IMR-90 (cell line): ENCODE results near the gene GTF2A2. TPM values are rescaled to one million over a fixed set of nuclear protein-coding genes. Genes with fewer than 3 reads are reported as not detected.

ENCODE experiments used
- ATAC-seq: fragments of 200-7000 bp; cut with Tn5 transposase; 2 replicates; pipeline ENCODE4 v1.9.1; 2020; ENCODE audit warnings: low read depth, mild to moderate bottlenecking, moderate library complexity
- BruUV-seq: library from RNA; stranded (reverse); fragments of 400-500 nt; replicated peaks from 2 replicates; lab custom pipeline; 2021; lab: Mats Ljungman, UMichigan
- CTCF ChIA-PET: fragments of 300-600 bp; formaldehyde crosslinking; extraction: SDS; loops from one replicate; lab custom pipeline; 2021; ENCODE audit warnings: antibody characterized with exemption; lab: Yijun Ruan, JAX
- POLR2A ChIA-PET: fragments of 300-600 bp; sonication (Branson Sonifier 250); formaldehyde crosslinking; loops from one replicate; lab custom pipeline; 2022; ENCODE audit warnings: antibody characterized with exemption; ENCODE audit not compliant: unreplicated experiment; lab: Charles Lee
- DNase-seq: peaks from one replicate; pipeline ENCODE4 v3.0.0; 2013
- H2AFZ ChIP-seq: replicated peaks from 2 replicates; pipeline ENCODE3; 2013; ENCODE audit warnings: low read length, mild to moderate bottlenecking; ENCODE audit not compliant: poor library complexity
- H2AK5ac ChIP-seq: 2 replicates; pipeline ENCODE4 v1.6.1; 2013; ENCODE audit warnings: low read depth, low read length, inconsistent platforms
- H2AK9ac ChIP-seq: replicated peaks from 2 replicates; pipeline ENCODE3; 2013; ENCODE audit warnings: mild to moderate bottlenecking, low read depth, low read length, moderate library complexity; ENCODE audit not compliant: poor library complexity
- H2BK120ac ChIP-seq: 2 replicates; pipeline ENCODE4 v1.6.1; 2013; ENCODE audit warnings: low read depth, low read length, inconsistent platforms
- H2BK15ac ChIP-seq: 3 replicates; pipeline ENCODE4 v1.6.1; 2013; ENCODE audit warnings: low read depth, low read length, inconsistent platforms
- H2BK20ac ChIP-seq: 2 replicates; pipeline ENCODE4 v1.6.1; 2013; ENCODE audit warnings: low read depth, mild to moderate bottlenecking, inconsistent platforms, low read length, moderate library complexity
- H2BK5ac ChIP-seq: 2 replicates; pipeline ENCODE4 v1.6.1; 2013; ENCODE audit warnings: mild to moderate bottlenecking, low read depth, low read length, inconsistent platforms; ENCODE audit not compliant: poor library complexity, severe bottlenecking
- H3K14ac ChIP-seq: replicated peaks from 2 replicates; pipeline ENCODE4 v1.6.1; 2013; ENCODE audit warnings: low read depth, low read length, inconsistent platforms
- H3K18ac ChIP-seq: 2 replicates; pipeline ENCODE4 v1.6.1; 2013; ENCODE audit warnings: low read depth, low read length, control low read depth
- H3K23ac ChIP-seq: 2 replicates; pipeline ENCODE4 v1.6.1; 2013; ENCODE audit warnings: low read depth, low read length, inconsistent platforms
- H3K27ac ChIP-seq: 2 replicates; pipeline ENCODE4 v1.5.1; 2013; ENCODE audit warnings: mild to moderate bottlenecking, control low read depth, low read length; ENCODE audit not compliant: insufficient read depth
- H3K27me3 ChIP-seq: 2 replicates; pipeline ENCODE4 v1.6.1; 2013; ENCODE audit warnings: low read length; ENCODE audit not compliant: control insufficient read depth, insufficient read depth
- H3K36me3 ChIP-seq: 2 replicates; pipeline ENCODE4 v1.6.1; 2013; ENCODE audit warnings: low read length, mixed read lengths; ENCODE audit not compliant: control insufficient read depth, insufficient read depth
- H3K4ac ChIP-seq: 2 replicates; pipeline ENCODE4 v1.6.1; 2013; ENCODE audit warnings: low read depth, low read length, inconsistent platforms
- H3K4me1 ChIP-seq: 2 replicates; pipeline ENCODE4 v1.6.1; 2013; ENCODE audit warnings: low read length, mixed read lengths; ENCODE audit not compliant: control insufficient read depth, insufficient read depth
- H3K4me2 ChIP-seq: 2 replicates; pipeline ENCODE4 v1.6.1; 2013; ENCODE audit warnings: low read depth, mild to moderate bottlenecking, control low read depth, low read length, moderate library complexity
- H3K4me3 ChIP-seq: 2 replicates; pipeline ENCODE4 v1.5.1; 2013; ENCODE audit warnings: low read depth, mild to moderate bottlenecking, control low read depth, low read length, moderate library complexity; ENCODE audit not compliant: insufficient read depth
- H3K56ac ChIP-seq: 2 replicates; pipeline ENCODE4 v1.6.1; 2013; ENCODE audit warnings: low read length, inconsistent platforms; ENCODE audit not compliant: insufficient read depth; ENCODE audit errors: extremely low read depth
- H3K79me1 ChIP-seq, 2 experiments: 2 replicates each; pipeline ENCODE4 v1.6.1; 2013; ENCODE audit warnings: low read length in 2 of 2, inconsistent platforms in 1 of 2, low read depth in 1 of 2
- H3K9ac ChIP-seq: 2 replicates; pipeline ENCODE4 v1.6.1; 2013; ENCODE audit warnings: low read depth, low read length, control low read depth
- H3K9me1 ChIP-seq: 2 replicates; pipeline ENCODE4 v1.6.1; 2013; ENCODE audit warnings: low read length, inconsistent platforms; ENCODE audit not compliant: insufficient read depth
- H3K9me3 ChIP-seq: 2 replicates; pipeline ENCODE4 v1.6.1; 2013; ENCODE audit warnings: low read length; ENCODE audit not compliant: control insufficient read depth, insufficient read depth
- H4K20me1 ChIP-seq: 2 replicates; pipeline ENCODE4 v1.6.1; 2013; ENCODE audit warnings: low read length, inconsistent platforms; ENCODE audit not compliant: insufficient read depth
- H4K5ac ChIP-seq: 2 replicates; pipeline ENCODE4 v1.6.1; 2013; ENCODE audit warnings: mild to moderate bottlenecking, low read depth, low read length, control low read depth
- H4K8ac ChIP-seq, 2 experiments: 2 replicates each; pipeline ENCODE4 v1.6.1; 2013; ENCODE audit warnings: low read depth in 2 of 2, low read length in 2 of 2, control low read depth in 1 of 2, inconsistent platforms in 1 of 2
- H4K91ac ChIP-seq: 2 replicates; pipeline ENCODE4 v1.6.1; 2013; ENCODE audit warnings: low read depth, low read length, inconsistent platforms; ENCODE audit not compliant: insufficient read depth
- USF2 ChIP-seq: fragments of 150-350 bp; IDR thresholded peaks from 2 replicates; pipeline ENCODE4 v1.6.1; 2017; ENCODE audit warnings: mild to moderate bottlenecking, antibody characterized with exemption, low read length, low read depth
- WGBS, 2 experiments: methylation state at CpG; one replicate each; pipeline versions ENCODE4 v1.1.5 to v1.1.7; 2013; ENCODE audit warnings: missing lambda C conversion rate in 2 of 2; ENCODE audit not compliant: insufficient read length in 1 of 2; ENCODE audit errors: extremely low coverage in 2 of 2; 5-methylcytosine and 5-hydroxymethylcytosine counted together
- dilution Hi-C: fragments of 300-500 bp; cut with HindIII; formaldehyde crosslinking; loops from one replicate; pipeline ENCODE4 v1.14.3; 2018; ENCODE audit warnings: low sequenced_read_pairs; ENCODE audit not compliant: unreplicated experiment
- in situ Hi-C: fragments of 300-500 bp; cut with MboI; formaldehyde crosslinking; loops from 3 replicates; pipeline ENCODE4 v1.14.3; 2019; ENCODE audit warnings: low sequenced_read_pairs, inconsistent platforms, mixed read lengths
- intact Hi-C: fragments of 100-400 bp; cut with micrococcal nuclease; formaldehyde crosslinking; loops from 2 replicates; pipeline ENCODE4 v1.10.0; 2022
- polyA plus RNA-seq, 3 experiments: library from polyadenylated mRNA; depleted of rRNA; stranded (reverse); fragments of >200 nt; gene quantifications; 2 replicates each; pipeline ENCODE4 v1.2.3, GENCODE V29; 2012; ENCODE audit warnings: low replicate concordance in 1 of 3
- total RNA-seq: library from RNA; depleted of rRNA; stranded (reverse); fragments of >200 nt; gene quantifications from 2 replicates; pipeline ENCODE4 v1.2.3, GENCODE V29; 2012

GTF2A2 gene
- total and polyA plus RNA-seq, 2 of the 4 experiments (the other 2 are of a cell fraction), result 10.2 to 29.9 TPM

- Histone ChIP-seq H3K56ac (no peak overlapping the region), H4K5ac (no peak overlapping the region), H3K4me2 (no peak overlapping the region), H2AK9ac (no peak overlapping the region), H3K23ac (no peak overlapping the region), H3K4me1 (peaks cover 3% of the 10 kb centered on the region; the same call in 1 of the 2 replicates), H2BK5ac (no peak overlapping the region), H4K20me1 (no peaks in the 10 kb centered on the region; the same call in 1 of the 2 replicates), H3K79me1 (peaks cover 6 to 10% of the 10 kb centered on the region in 2 experiments; a peak in 3 of 4 replicates), H3K9me1 (no peaks in the 10 kb centered on the region), H2AFZ (no peak overlapping the region), H3K18ac (no peak overlapping the region), H4K8ac (no peak overlapping the region), H2BK120ac (no peak overlapping the region), H2AK5ac (no peak overlapping the region), H2BK20ac (no peak overlapping the region), H3K27me3 (no peaks in the 10 kb centered on the region), H3K4ac (no peak overlapping the region), H3K27ac (no peak overlapping the region), H3K14ac (no peak overlapping the region), H2BK15ac (no peak overlapping the region), H3K4me3 (no peak overlapping the region), H3K36me3 (peaks cover 42% of the 10 kb centered on the region), H3K9me3 (no peaks in the 10 kb centered on the region), H3K9ac (no peak overlapping the region), H4K91ac (no peak overlapping the region)
- intact Hi-C loops, result no loop called here
- DNase-seq (no peak), ATAC-seq (no peak)
- dilution Hi-C loops, result no loop called here
- TF ChIP-seq USF2, result no peak
- no TSS peak for BruUV-seq
- WGBS, 2 experiments, result no CpG with 5 or more reads among the region's 3 CpGs
- ChIA-PET POLR2A (no interaction called here), CTCF (no interaction called here)
- in situ Hi-C loops, result no loop called here
These were observed 17.1 kb upstream of the GTF2A2 start for GRCh38 chr15:59674361-59674877.
